Pancreas (tissue), 10 donors: ENCODE measurements around the gene PDPN. TPM values are rescaled to one million over a fixed set of nuclear protein-coding genes. Genes with fewer than 3 reads are reported as not detected.
A peak's percentile ranks its signal among the peaks of the same experiment; 100 is the strongest.

Experiments used
- ATAC-seq, 4 donors: fragments of 200-7000 bp; cut with Tn5 transposase; one replicate each; pipeline versions ENCODE4 v1.8.0 to v1.9.1; 2020; ENCODE audit warnings: mild to moderate bottlenecking in 4 of 4, moderate library complexity in 4 of 4
- DNase-seq, 6 donors: peaks; one replicate each; pipeline ENCODE4 v3.0.0-alpha.2; 2020
- FAIRE-seq: peaks from 2 replicates; lab custom pipeline; 2012; peaks lifted over from hg19 to GRCh38; lab: Jason Lieb, UNC
- H3K27ac ChIP-seq, 4 donors: fragments of 200-600 bp; sonication (generic); 1 replicate in 3 of 4; 2 replicates in 1 of 4; pipeline versions ENCODE4 v1.5.0 to v1.8.0; 2020
- H3K27me3 ChIP-seq, 4 donors: fragments of 200-600 bp; one replicate each; pipeline ENCODE4 v1.8.0; 2021
- H3K36me3 ChIP-seq, 3 donors: fragments of 200-600 bp; sonication (generic) in 1 of 3; one replicate each; pipeline versions ENCODE4 v1.5.0 to v1.8.0; 2020 to 2021
- H3K4me1 ChIP-seq, 3 donors: fragments of 200-600 bp; one replicate each; pipeline ENCODE4 v1.8.0; 2021
- H3K4me3 ChIP-seq, 4 donors: fragments of 200-600 bp; sonication (generic) in 2 of 4; one replicate each; pipeline versions ENCODE4 v1.5.0 to v1.8.0; 2020 to 2021
- H3K9me3 ChIP-seq, 4 donors: fragments of 200-600 bp; one replicate each; pipeline ENCODE4 v1.8.0; 2021
- CTCF ChIP-seq, 4 donors: fragments of 200-600 bp; sonication (generic) in 3 of 4; IDR thresholded peaks; one replicate each; pipeline versions ENCODE4 v1.5.0 to v1.8.0; 2021; ENCODE audit warnings: antibody characterized with exemption in 4 of 4
- WGBS, 2 donors: extraction: QIAGEN DNeasy Blood & Tissue Kit; methylation state at CpG; one replicate each; pipeline ENCODE4 v1.1.7; 2013; 5-methylcytosine and 5-hydroxymethylcytosine counted together
- intact Hi-C, 3 donors: fragments of 100-400 bp; cut with DNase I; formaldehyde crosslinking; loops; one replicate each; pipeline versions ENCODE4 v1.11.1 to v1.14.2; 2022
- polyA plus RNA-seq, 2 donors: library from polyadenylated mRNA; stranded (reverse); fragments of 200-250 nt; gene quantifications; one replicate each; pipeline ENCODE4 v1.2.3, GENCODE V29; 2013
- total RNA-seq, 6 donors: library from RNA; stranded (reverse); fragmentation: NEBNext Ultra II Directional in 4 of 6; extraction: Animal tissue kit (Norgen Biotek cat#: 25700) in 4 of 6; gene quantifications; one replicate each; pipeline versions ENCODE4 v1.2.1 to v1.2.4, GENCODE V29; 2021 to 2023
- donor health status: healthy with polysubstance abuse.
- donor health status: DM: no; HTN: no; CAD: no; lungs with moderate emphysema.
- donor health status: DM: no; HTN: no; CAD: no.
- donor health status: control.
- donor health status: control.
- donor health status: Bipolar disorder and iron deficiency.
- donor health status: DM: yes; HTN: yes; CAD: no.
- donor health status: DM: no; HTN: no; CAD: no.
- donor health status: DM: no; HTN: no; CAD: no.
- donor health status: DM: yes; HTN: yes; CAD: no.

PDPN gene
- total and polyA plus RNA-seq, 8 donors = 0.83 to 10.4 (median 2.2) TPM

- Histone ChIP-seq H3K9me3 (no peaks in the 10 kb centered on the region), H3K27me3 (no peaks in the 10 kb centered on the region), H3K36me3 (no peaks in the 10 kb centered on the region), H3K4me3 (no peak overlapping the region), H3K27ac (no peak overlapping the region), H3K4me1 (no peaks in the 10 kb centered on the region)
- DNase-seq (no peak), FAIRE-seq (no peak), ATAC-seq (peak in 1 of 4 donors; percentile 24)
- no peak for TF ChIP-seq CTCF (IDR thresholded peaks at IDR 0.05)
- WGBS, 2 donors = 14 to 15% methylated on average over 9 of the region's 9 CpGs
- intact Hi-C loops = no loop called here
Observed at GRCh38 chr1:13587256-13588030, 3.8 kb downstream of the PDPN start.

- WGBS, 2 donors = 69 to 79% methylated on average over 11 of the region's 11 CpGs
- intact Hi-C loops = no loop called here
- no peak for TF ChIP-seq CTCF (IDR thresholded peaks at IDR 0.05)
- FAIRE-seq (no peak), DNase-seq (no peak), ATAC-seq (no peak)
- Histone ChIP-seq H3K36me3 (no peaks in the 10 kb centered on the region), H3K4me1 (no peaks in the 10 kb centered on the region), H3K4me3 (no peak overlapping the region), H3K27me3 (no peaks in the 10 kb centered on the region), H3K9me3 (no peaks in the 10 kb centered on the region), H3K27ac (no peak overlapping the region)
Observed at GRCh38 chr1:13588946-13589796, 5.5 kb downstream of the PDPN start.

- H3K27ac ChIP-seq = no peak overlapping the region
- no peaks in the 10 kb centered on the region for H3K4me1 ChIP-seq
- intact Hi-C loops = no loop called here
- H3K27me3 ChIP-seq = no peaks in the 10 kb centered on the region
- 65 to 69% methylated on average over 7 of the region's 7 CpGs for whole genome bisulfite sequencing, 2 donors
- DNase-seq (no peak), ATAC-seq (no peak), FAIRE-seq (no peak)
- H3K9me3 ChIP-seq = no peaks in the 10 kb centered on the region
- no peak for TF ChIP-seq CTCF (IDR thresholded peaks at IDR 0.05)
- H3K36me3 ChIP-seq = no peaks in the 10 kb centered on the region
- H3K4me3 ChIP-seq = no peak overlapping the region
Observed at GRCh38 chr1:13590486-13590885, 6.9 kb downstream of the PDPN start.

- DNase-seq (peak in 2 of 6 donors; percentile 12 to 27), FAIRE-seq (no peak), ATAC-seq (peak in 3 of 4 donors; percentile 58 to 84 (median 70))
- Histone ChIP-seq H3K4me3 (no peak overlapping the region), H3K36me3 (no peaks in the 10 kb centered on the region), H3K9me3 (no peaks in the 10 kb centered on the region), H3K27me3 (no peaks in the 10 kb centered on the region), H3K4me1 (no peaks in the 10 kb centered on the region), H3K27ac (no peak overlapping the region)
- TF ChIP-seq CTCF (IDR thresholded peaks at IDR 0.05) = no peak
- intact Hi-C loops = no loop called here
- 47 to 48% methylated on average over 10 of the region's 10 CpGs for WGBS, 2 donors
Observed at GRCh38 chr1:13593511-13594131, 10.0 kb downstream of the PDPN start.
